DND-41 (cell line): ENCODE results near the gene ATAD2B.

Experiments
- EZH2 ChIP-seq: IDR thresholded peaks from 3 replicates; pipeline ENCODE4 v1.6.1; 2012; ENCODE audit warnings: borderline replicate concordance, low read depth, mild to moderate bottlenecking, moderate library complexity, low read length, inconsistent platforms; ENCODE audit not compliant: severe bottlenecking
- TF ChIP-seq, protein P1 (sequence below): IDR thresholded peaks from 2 replicates; pipeline ENCODE4 v1.5.1; 2012; ENCODE audit warnings: borderline replicate concordance, low read length, moderate library complexity, mild to moderate bottlenecking; ENCODE audit not compliant: poor library complexity, severe bottlenecking; ENCODE audit errors: extremely low read depth

DNA sequence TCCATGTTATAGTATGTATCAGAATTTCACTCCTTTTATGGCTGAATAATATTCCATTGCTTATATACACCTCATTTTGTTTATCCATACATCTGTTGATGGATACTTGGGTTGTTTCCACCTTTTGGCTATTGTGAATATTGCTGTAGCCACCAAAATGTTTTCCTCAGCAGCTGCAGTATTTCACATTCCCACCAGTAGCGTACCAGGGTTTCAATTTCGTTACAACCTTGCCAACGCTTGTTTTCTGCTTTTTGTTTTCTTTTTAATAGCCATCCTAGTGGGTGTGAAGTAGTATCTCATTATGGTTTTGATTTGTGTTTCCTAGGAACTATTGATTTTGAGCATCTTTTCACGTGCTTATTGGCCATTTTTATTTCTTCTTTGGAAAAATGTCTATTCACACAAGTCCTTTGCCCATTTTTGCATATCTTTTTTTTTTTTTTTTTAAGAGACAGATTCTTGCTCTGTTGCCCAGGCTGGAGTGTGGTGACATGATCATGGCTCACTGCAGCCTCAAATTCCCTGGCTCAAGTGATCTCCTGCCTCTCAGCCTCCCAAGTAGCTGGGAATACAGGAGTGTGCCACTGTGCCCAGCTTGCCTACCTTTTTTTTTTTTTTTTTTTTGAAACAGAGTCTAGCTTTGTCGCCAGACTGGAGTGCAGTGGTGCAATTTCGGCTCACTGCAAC lies 27.5 kb upstream of the ATAD2B start:
- TF ChIP-seq, protein P1, sequence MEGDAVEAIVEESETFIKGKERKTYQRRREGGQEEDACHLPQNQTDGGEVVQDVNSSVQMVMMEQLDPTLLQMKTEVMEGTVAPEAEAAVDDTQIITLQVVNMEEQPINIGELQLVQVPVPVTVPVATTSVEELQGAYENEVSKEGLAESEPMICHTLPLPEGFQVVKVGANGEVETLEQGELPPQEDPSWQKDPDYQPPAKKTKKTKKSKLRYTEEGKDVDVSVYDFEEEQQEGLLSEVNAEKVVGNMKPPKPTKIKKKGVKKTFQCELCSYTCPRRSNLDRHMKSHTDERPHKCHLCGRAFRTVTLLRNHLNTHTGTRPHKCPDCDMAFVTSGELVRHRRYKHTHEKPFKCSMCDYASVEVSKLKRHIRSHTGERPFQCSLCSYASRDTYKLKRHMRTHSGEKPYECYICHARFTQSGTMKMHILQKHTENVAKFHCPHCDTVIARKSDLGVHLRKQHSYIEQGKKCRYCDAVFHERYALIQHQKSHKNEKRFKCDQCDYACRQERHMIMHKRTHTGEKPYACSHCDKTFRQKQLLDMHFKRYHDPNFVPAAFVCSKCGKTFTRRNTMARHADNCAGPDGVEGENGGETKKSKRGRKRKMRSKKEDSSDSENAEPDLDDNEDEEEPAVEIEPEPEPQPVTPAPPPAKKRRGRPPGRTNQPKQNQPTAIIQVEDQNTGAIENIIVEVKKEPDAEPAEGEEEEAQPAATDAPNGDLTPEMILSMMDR = no peak
- no peak for TF ChIP-seq EZH2
